ENCODE data around the gene CFAP300. TPM values are rescaled to one million over a fixed set of nuclear protein-coding genes. Genes with fewer than 3 reads are reported as not detected.

The CFAP300 gene
- 4.3 and 6.7 TPM in 2 replicates for total RNA-seq (2014; rRNA removed)
- polyA plus RNA-seq (2012), result 5.7 TPM

- peak; percentile 88 for DNase-seq (ENCODE audit: low read depth)
Measured at GRCh38 chr11:102047305-102047924, at the start of gene CFAP300. Gene CFAP300, plus strand, starts transcription at chr11:102047437. Its CDS starts 34 bp downstream, at chr11:102047471.

GRCh38 chr11:102001657-102002338 lies 45.4 kb upstream of the CFAP300 start:
- DNase-seq (ENCODE audit: low read depth), result no peak

DNA sequence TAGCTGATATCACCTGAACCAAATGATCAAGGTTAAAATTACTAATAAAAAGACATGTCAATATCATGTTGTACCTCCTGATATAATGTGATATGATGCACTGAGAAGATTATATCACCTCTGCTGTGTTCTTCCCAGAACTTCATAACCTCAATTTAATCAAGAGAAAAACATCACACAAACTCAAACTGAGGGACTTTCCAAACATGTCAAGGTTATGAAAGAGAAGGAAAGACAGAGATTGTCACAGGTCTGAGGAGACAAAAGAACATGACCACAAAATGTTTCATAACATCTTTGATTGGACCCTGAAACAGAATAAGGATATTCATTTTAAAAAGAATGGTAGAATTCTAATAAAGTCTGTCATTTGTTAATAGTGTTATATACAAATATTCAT lies 43.0 kb upstream of the CFAP300 start:
- DNase-seq (ENCODE audit: low read depth), result no peak

GRCh38 chr11:102005306-102005705 lies 41.9 kb upstream of the CFAP300 start:
- no peak for DNase-seq (ENCODE audit: low read depth)

- DNase-seq (ENCODE audit: low read depth), result no peak
Measured at GRCh38 chr11:102006835-102007566, 40.2 kb upstream of the CFAP300 start.

DNA sequence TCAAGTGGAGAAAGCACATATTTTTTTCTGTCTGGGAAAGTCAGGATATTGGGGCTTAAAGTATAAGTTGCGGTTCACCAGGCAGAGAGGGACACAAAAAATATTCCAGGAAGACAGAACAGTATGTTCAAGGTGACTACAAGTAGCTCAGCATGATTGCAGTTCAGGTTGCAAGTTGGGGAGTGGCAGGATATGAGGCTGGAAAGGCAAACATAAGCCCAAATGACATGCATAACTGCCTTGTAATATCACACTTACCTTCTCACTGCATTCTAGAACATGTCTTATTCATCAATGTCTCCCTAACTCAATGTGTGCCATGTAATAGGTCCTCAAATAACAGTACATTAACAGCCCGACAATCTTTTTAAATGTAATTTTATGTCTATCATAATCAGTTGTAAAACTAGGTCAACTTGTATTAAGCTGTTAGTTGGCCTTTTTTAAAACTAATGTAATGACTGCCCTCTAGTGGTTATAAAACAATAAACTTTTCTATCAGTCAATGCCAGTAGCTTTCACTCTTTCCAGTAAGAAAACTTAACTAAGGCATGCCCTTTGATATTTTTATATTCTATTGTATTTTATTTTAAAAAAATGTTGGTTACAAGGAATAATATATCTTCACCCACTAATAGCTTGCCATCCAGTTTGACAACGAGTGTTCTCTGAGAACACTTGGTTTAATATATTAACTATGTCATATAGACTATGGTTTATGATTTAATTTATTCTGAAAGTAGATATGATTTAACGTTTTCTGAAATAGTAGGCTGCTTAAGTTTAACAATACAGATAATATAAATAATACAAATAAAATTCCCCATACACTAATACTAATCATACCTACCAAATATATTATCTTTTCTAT lies 39.4 kb upstream of the CFAP300 start:
- peak; percentile 60 for DNase-seq (ENCODE audit: low read depth)

DNA sequence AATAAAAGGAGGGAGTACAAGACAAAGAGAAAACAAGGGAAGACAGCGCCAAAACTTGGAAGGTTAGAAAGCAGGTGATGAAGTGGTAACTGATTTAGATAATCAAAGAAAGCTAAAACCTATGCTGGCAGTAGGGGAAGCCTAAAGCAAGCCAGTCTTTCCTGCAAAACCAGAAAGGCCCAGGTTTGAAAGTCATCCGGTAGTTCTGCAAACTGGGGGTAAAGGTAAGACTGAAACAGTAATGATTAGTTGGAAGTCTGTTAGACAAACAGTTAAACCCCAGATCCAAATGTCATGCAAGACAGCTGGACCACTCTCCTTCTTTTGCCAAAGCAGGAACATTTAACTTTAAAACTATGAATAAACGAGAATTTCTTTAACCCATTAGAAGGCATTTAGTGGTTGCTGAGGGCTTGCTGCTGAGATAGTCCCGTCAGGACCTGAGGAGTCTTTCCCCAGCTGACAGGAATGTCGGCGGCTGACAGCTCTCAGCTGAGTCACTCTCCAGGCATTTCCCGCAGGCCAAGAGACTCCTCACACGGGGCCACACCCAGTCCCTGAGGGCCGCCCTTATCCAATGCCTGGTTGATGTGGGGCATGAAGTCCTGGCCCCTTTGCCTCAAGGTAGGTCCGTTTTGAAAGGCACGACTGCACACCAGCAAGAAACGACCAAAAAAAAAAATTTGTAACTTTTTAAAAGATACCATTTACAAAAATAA lies 36.3 kb upstream of the CFAP300 start:
- DNase-seq (ENCODE audit: low read depth), result peak; percentile 94

DNA sequence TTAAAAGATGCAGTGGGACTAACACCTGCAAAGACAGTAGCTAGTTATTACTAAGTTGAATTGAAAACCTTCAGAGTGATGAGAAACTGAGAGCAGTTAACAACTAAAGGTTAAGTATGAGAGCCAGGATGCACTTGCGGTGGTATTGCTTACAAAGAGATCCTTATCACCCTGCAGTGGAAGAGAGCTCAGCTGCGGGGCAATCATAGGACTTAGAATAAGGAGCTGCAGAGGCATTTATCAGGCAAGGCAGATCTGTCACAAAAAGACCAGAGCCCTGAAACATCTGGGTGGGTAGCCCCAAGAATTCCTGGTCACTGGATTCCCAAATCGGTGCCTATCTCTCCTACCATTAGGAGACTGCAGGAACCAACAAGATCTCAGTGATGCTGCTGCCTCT lies 34.3 kb upstream of the CFAP300 start:
- DNase-seq (ENCODE audit: low read depth), result no peak

GRCh38 chr11:102014756-102015155 lies 32.5 kb upstream of the CFAP300 start:
- DNase-seq (ENCODE audit: low read depth), result no peak

DNA sequence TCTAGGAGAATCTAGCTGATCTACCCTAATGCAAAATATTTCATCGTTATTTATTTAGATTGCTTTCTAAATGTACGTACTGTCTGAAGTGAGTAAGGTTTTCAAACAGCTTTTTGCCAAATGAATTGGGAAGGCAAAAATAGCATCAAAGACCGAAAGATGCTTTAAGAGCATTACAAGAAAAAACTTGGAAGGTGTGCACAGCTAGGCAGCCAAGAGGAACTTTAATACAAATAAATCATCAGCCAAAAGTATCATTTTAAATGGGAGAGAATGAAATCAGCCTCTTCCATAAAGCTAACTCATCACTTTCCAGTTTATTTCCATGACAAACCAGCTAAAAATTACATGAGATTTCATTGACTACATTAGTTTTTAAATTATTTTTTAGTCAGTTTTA lies 30.2 kb upstream of the CFAP300 start:
- no peak for DNase-seq (ENCODE audit: low read depth)

- DNase-seq (ENCODE audit: low read depth), result no peak
Measured at GRCh38 chr11:102026217-102026616, 21.0 kb upstream of the CFAP300 start.

GRCh38 chr11:102026959-102027358 lies 20.3 kb upstream of the CFAP300 start:
- no peak for DNase-seq (ENCODE audit: low read depth)

- DNase-seq (ENCODE audit: low read depth), result no peak
Measured at GRCh38 chr11:102036757-102037156, 10.5 kb upstream of the CFAP300 start.

DNA sequence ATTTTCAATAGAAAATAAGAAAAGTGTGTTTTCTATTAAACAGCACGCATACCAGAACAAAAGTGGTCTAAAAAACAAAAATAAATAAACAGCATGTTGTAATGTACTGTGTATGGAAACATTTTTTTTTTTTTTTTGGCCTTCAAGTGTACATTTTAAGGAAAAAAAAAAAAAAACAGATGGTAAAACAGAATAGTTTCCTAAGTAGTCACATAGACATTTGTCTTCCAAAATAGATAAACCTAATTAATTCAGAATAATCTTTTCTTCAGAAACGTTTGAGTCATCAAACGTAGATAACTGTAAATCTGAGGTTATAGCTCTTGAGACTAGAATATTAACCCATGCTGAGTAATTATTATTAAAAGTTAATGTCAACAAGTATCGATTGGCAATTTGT lies 396 bp upstream of the CFAP300 start:
- no peak for DNase-seq (ENCODE audit: low read depth)

DNA sequence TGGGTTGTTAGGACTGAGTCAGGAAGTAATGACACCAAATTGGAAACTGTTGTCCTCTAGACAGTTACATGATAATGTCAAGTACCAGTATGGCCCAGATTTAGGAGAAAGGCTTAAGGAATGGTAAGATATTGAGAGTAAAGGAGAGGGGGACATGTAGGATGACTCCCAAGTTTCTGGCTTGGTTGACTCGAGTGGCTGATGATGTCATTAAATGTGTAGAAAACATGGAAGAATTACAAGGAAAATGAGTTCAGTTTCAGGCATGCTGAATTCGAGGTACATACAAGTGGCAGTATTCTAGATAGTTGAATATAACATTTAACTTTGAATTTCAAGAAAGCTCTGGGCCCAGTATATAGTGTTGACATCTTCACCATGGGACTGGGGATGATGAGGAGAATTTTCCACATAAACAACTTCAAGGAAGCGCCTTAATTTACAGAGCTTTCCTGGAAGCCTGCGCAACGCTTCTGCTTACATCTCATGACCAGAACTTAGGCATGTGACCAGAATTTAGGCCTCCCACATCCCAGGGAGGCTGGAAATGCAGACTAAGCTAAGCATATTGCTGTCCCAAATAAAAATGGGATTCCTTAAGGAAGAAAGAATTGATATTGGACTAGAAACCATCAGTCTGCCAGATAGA lies 3.8 kb downstream of the CFAP300 start:
- DNase-seq (ENCODE audit: low read depth), result no peak

DNA sequence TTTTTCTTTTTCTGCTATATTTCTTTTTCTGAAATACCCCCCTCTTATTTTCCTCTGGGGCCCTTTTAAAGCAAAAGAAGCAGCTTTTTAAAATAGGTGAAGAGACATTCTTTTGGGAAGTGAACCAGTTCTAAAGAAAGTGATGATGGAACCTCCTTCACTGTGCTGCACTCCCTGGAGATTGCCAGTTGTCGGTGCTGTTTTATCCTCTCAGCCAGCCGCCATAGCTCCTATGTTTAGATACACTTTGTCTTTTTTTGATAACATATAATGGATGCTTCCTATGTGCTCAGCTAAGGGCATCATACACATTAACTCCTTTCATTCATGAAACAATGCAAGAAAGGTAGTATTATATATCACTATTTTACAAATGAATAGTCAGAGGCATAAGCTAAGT lies 14.0 kb downstream of the CFAP300 start:
- no peak for DNase-seq (ENCODE audit: low read depth)

DNA sequence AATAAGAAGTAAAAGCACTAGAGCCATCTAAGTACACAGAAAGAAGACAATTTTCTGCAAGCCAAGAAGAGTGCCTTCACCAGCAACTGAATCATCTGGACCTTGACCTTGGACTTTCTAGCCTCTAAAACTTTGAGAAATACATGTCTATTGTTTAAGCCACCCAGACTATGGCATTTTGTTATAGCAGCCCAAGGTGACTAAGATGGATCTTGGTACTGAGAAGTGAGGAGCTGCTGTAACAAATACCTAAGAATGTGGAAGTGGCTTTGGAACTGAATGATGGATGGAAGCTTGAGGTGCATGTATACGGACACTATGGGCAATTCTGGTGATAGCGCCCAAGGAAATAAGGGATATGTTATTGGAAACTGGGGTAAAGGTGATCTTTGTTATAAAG lies 14.9 kb downstream of the CFAP300 start:
- DNase-seq (ENCODE audit: low read depth), result no peak

- no peak for DNase-seq (ENCODE audit: low read depth)
Measured at GRCh38 chr11:102064316-102064715, 17.1 kb downstream of the CFAP300 start.

DNA sequence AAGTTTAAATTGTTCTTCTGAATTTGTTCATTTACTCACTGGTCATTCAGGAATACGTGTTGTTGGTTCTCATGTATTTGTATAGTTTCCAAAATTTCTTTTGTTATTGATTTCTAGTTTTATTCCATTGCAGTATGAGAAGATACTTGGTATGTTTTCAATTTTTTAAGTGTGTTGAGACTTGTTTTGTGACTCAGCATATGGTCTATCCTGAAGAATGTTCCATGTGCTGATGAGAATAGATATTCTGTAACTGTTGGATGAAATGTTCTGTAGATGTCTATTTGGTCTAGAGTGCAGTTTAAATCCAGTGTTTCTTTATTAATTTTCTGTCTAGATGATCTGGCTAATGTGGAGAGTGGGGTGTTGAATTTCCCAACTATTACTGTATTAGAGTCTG lies 23.5 kb downstream of the CFAP300 start:
- no peak for DNase-seq (ENCODE audit: low read depth)

Data from LHCN-M2 (cell line).